ENCODE measurements around the gene PTPN20.
"Not testable (repeated sequence)": the region's sequence is repeated elsewhere in the genome, so short reads cannot be mapped to it uniquely, and the experiment has no call there.

PTPN20 gene, protein sequence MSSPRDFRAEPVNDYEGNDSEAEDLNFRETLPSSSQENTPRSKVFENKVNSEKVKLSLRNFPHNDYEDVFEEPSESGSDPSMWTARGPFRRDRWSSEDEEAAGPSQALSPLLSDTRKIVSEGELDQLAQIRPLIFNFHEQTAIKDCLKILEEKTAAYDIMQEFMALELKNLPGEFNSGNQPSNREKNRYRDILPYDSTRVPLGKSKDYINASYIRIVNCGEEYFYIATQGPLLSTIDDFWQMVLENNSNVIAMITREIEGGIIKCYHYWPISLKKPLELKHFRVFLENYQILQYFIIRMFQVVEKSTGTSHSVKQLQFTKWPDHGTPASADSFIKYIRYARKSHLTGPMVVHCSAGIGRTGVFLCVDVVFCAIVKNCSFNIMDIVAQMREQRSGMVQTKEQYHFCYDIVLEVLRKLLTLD

DNA sequence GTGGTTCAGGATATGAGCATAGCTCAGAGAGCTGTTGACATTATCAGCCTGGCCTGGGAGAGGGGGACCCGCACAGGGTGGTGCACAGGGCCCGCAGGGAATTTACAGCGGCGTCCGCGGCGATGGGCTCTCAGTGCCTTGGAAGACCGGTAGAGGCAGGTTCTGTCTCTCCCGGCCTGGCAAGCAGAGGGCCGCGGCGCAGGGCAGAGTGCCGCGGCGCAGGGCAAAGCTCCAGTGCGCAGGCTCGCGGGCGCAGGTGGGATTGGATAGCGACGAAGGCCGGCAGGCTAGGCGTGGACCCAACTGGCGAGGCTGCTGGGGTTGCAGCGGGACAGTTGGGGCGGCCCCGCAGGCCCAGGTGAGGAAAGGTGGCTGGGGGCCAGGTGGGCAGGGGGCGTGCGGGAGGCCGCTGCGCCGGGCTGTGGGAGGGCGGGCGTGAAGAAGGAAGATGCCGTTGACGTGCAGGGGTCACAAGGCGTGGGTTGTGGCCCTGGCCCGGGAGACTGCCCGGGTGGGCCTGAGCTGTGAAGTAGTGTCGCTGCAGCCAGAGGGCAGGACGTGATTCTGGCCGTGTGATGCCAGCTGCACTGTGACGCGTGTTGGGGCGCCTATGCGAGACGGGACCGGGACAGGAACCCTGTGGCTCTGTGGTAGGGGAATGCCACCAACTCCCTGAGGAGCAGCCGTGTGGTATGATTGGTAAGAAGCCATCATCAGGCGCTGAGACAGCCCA, at the start of gene PTPN20:
Gene PTPN20 (plus strand): TSS at position 285 of the 733 bp plus-strand sequence. CDS start 21,072 bp downstream, outside the sequence.
- in situ Hi-C loops (cut with MboI; ENCODE audit: low sequenced_read_pairs): not testable (repeated sequence)

DNA sequence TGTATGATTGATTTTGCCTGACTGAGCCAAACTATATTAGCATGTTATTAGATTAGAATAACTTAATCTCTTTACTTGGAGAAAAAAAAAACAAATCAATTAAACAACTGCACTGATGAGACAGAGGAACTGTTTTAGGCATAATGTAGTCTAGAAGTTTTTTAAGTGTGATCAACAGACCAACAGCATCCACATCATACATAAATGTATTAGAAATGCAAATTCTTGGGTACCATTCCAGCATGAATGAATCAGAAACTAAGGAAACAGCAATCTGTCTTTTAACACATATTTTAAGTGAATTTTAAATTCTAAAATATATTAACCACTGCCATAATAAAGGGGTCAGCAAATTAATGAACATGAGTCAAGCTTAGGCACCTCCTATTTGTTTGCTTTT, 41.5 kb upstream of the PTPN20 start:
- in situ Hi-C loops (cut with MboI; ENCODE audit: low sequenced_read_pairs): not testable (repeated sequence)

DNA sequence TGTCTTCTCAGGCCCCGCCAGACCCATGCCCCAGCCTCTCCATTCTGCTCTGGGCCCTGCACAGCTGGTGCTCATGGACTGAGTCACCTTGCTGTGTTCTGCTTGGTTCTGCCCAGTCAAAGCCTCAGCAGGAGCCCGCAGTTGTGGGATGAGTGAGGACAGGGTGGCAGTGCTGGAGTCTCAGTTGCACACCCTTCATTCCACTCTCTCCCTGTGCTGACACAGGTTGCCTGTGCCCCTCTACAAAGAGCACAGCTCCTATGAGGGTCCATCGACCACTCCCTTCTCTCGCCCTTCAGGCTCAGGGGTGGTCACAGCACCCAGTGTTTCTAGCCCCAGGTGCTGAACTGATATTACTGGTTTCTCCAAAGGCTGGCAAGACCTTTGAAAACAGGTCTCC, 39.6 kb upstream of the PTPN20 start:
- in situ Hi-C loops (cut with MboI; ENCODE audit: low sequenced_read_pairs): not testable (repeated sequence)

DNA sequence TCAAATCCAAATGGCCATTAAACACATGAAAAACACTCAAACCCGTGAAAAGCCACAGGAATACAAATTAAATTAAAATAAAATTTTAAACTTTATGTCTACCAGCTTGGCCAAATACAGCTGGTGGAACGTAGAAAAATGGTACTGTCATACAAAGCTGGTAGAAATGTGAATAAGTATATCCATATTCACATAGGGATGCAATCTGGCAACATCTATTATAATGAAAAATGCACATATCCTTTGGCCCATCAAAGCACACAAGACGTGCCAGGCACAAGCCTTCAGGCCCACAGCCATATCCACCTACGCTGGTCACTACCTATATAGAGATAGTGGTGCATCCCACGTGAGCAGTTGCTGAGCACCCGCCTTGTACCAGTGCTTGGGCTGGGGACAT, 35.9 kb upstream of the PTPN20 start:
- in situ Hi-C loops (cut with MboI; ENCODE audit: low sequenced_read_pairs): not testable (repeated sequence)

DNA sequence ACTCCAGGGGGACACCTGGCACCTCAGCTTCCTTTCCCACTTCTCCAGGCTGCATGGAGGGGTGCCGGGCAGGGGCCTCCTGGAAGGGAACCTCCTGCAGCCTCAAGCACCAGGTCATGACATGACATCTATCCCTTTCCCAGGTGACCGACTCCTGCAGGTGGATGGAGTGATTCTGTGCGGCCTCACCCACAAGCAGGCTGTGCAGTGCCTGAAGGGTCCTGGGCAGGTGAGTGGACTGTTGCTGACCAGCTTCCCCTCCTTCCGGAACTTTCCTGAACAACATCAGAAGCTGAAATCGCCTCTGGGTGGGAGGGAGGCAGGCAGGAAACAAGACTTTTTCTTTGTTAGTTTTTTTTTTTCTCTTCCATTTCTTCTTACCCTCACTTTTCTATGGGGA, 34.5 kb upstream of the PTPN20 start:
- in situ Hi-C loops (cut with MboI; ENCODE audit: low sequenced_read_pairs): not testable (repeated sequence)

DNA sequence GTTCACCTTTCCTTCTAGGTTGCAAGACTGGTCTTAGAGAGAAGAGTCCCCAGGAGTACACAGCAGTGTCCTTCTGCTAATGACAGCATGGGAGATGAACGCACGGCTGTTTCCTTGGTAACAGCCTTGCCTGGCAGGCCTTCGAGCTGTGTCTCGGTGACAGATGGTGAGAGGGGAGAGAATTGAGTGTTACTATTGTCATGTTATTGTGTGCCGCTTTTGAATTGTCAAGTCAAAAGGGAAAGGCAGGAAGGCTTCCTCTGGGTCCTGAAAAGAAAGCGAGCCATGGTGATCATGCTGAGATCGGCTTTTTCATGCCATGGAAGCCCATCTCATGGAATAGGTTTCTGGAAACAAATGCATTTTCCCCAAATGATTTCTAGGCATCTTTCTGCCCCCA, 32.5 kb upstream of the PTPN20 start:
- in situ Hi-C loops (cut with MboI; ENCODE audit: low sequenced_read_pairs): not testable (repeated sequence)

DNA sequence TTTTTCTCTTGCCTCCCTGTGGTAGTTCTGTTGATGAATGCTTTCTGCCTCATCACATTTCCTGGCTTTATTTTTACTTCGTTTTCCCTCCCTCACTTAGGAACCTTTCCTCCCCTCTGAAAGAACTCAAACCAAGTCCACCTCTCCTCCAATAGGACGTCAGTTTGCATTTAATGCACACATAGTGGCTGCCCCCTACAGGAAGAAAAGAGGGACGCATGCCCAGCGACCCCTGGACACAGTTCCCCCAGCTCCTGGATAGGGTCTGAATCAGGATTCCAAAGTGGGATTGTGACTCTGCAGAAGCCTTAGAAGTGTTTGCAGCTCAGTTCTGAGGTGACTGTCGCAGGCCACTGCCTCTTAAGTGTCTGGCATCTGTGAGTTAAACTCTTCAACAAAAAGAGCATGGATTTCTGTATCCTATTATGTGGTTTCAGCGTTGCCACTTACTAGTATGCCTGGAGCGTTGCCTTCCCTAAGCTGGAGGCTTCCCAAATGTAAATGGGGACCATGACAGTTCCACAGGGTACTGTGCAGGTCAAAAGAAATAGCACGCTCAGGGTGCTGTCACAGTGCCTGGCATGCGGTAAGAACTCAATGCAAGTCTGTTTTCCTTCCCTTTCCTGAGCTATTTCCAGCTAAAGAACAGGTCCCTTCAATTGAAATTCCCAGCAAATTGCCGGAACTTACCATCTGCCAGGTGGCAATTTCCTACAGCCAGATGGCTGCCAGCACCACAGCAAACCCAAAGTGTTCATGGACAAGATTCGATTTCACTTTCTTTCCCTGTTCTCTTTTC, 20.2 kb upstream of the PTPN20 start:
- in situ Hi-C loops (cut with MboI; ENCODE audit: low sequenced_read_pairs): not testable (repeated sequence)

DNA sequence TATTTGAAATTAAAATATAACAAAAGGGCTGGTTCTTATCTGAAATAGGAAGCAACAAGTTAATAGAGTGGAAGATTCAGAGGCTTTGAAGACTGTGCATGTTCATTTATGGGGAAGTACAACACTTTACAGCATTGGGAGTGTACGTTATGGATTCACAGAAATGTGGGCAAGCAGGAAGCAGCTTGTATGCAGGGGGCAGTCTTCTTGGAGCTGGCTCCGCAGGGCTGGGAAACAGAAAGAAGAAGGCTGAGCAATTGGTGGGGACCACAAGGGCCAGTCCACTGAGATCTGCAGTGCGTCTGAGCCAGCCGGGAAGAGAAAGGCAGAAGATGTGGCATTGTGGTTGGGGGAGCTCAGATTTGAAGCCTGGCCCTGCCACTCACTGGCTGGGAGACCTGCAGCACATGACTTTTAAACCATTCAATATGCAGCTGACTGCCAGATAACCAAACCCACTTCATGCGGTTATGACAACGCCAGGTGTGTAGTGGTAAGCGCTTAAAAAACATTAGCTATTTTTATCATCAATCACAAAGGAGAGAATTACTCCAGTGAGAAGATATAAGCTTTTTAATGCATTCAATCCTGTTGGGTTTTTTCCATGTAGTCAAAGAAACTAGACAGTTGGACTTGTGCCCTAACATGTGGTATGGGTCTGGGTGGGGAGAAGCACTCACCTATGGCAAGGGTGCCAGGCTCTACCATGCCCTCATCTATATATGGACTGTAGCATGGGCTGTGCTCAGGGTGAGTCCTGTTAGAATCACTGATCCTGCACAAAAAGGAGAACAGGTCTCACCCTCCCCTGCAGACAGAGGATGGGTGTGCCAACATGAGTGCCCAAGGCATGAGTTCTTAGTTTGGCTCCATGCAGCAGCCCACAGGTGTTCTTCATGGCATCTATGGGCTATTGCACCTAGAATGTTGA, 14.2 kb upstream of the PTPN20 start:
- in situ Hi-C loops (cut with MboI; ENCODE audit: low sequenced_read_pairs): not testable (repeated sequence)

DNA sequence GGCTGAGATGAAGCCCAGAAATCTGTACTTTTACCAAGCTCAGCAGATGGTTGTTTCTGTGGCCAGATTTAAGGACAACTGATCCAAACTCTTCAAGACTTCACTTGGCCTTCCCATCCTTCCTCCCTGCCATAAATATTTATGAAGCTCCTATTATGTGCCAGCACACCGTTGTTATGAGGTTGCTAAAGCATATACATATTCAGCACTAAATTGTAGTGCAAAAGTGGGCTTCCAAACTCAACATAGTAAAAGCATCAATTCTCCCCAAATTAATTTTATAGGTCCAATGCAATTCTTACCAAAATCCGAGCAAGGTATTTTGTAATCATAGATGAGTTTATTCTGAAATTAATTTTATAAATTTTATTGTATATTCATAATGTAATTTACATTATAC, 10.0 kb upstream of the PTPN20 start:
- in situ Hi-C loops (cut with MboI; ENCODE audit: low sequenced_read_pairs): not testable (repeated sequence)

DNA sequence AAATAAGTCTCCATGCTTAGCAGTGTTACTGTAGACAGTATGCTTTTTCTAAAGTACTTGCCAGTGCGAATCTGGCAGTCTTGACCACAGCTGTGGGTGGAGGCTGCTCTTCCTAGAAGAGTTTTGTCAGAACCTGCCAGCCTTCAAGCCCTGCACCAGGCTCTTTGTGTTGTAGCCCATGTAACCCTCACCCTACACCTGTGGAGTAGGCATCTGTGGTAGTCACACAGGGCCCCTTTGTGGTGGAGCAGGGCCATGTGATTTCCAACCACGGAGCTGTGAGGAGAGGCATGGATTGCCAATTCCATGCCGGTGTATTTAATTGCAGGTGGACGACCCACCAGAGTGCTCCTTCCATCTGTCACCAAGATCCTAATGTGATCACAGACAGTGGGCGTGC, 7.4 kb upstream of the PTPN20 start:
- in situ Hi-C loops (cut with MboI; ENCODE audit: low sequenced_read_pairs): not testable (repeated sequence)

DNA sequence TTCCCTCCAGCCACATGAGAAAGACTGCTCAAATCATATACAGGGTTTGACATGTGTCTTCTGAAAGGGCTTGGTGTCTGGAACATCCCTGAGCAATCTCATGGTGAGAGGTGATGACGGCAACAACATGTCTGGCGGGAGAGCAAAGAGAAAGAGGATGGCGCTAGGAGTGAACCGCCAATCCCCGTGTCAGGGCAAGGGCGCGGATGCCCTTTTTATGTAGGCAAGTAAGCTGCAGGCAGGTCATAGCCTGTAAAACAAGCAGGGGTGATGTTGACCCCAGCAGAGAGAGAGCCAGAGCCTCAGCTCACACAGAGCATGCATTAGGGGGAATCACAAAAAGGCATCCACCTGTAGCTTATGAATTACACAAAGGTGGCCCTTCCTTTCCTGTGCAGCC, 4.9 kb upstream of the PTPN20 start:
- in situ Hi-C loops (cut with MboI; ENCODE audit: low sequenced_read_pairs): not testable (repeated sequence)

DNA sequence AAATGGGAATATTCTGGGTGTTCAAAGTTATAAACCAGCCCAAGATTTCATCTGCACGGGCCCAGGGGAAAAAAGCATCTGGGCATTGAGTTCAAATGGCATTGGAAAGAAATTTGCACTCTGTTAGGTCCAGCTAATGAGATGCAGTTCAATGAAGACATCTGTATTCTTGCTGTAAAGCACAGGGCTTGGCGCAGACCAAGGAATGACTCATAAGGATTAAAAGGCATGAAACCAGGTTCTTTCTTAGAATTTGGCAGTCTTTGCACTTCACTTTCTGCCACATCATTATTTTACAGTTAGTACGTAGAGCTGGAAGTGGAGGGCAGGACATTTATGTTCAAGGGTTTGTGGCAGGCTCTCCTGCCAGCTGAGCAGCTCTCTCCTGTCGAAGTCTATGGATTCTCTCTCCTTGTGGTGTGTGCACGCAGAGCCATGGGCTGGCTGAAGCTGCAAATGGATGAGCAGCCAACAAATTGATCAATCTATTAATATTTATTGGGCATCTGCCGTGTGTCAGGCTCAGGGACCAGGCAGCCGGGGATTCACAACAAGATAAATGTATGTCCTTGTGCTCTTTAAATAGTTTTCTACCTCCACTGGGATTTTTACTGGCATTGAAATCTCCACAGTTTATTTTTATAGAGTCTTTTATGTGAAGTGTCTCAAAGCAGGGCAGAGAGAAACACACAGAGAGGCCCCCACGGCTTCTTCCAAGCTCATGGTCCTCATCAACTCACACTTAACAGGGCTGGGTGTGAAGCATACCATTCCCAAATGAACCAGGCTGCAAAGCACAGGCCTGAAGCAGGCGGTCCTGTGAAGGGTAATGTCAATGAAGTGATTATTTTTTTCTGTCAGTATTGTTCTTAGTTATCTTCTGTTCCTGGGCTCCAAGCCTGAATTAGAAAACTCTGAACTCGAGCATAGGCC, 3.8 kb upstream of the PTPN20 start:
- in situ Hi-C loops (cut with MboI; ENCODE audit: low sequenced_read_pairs): not testable (repeated sequence)

DNA sequence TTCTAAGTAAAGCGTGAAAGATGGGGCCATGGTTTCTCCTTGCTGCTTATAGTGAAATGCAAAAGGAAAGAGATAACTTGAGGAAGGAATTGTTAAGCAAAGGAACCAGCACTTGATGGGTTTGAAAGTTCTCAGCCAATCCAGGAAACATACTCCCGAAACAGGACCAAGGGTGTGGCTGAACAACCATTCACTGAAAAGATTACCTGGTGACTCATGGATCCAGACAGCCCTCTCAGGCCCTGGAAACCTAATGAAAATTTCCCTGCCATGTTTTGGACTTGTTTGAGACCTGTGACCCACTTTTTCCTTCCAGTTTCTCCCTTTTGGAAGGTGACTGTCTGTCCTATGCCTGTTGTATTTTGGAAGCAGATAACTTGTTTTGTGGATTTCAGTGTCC, 11.3 kb downstream of the PTPN20 start:
- in situ Hi-C loops (cut with MboI; ENCODE audit: low sequenced_read_pairs): not testable (repeated sequence)

DNA sequence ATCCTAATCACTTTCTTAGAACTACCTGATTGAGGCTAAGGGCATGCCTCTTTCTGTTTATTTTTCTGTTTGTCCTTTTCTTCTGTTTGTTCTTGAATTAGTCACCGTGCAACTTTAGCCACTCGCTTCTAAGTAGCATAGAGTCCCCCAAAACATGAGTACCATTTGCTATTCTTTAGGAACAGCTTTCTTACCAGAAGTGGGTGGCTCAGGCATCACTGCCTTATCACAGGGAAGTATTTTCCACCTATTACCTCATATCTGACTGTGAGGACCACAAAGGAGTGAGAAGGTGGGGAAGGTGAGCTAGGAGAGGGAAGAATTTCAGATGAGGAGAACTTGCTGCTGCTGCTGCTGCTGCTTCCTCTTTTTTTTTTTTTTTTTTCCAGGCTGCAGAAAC, 13.9 kb downstream of the PTPN20 start:
- in situ Hi-C loops (cut with MboI; ENCODE audit: low sequenced_read_pairs): not testable (repeated sequence)

DNA sequence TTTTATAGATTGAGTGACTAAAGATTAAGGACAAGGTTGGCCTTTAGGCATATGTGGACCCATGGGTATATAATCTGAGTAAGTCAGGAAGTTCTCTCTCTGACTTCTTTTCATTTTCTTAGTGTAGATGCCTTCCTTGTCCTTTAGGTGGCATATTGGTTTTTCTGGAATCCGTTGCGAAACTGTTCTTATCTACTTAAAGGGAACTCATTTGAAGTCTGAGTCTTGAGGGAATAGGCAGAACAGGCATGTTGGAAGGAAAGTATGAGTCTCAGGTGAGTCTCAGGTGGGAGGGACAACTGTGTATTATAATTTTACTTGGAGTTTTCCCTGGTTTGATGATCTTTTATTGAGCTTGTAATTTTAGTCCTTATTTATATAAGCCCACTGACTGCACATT, 14.6 kb downstream of the PTPN20 start:
- in situ Hi-C loops (cut with MboI; ENCODE audit: low sequenced_read_pairs): not testable (repeated sequence)

DNA sequence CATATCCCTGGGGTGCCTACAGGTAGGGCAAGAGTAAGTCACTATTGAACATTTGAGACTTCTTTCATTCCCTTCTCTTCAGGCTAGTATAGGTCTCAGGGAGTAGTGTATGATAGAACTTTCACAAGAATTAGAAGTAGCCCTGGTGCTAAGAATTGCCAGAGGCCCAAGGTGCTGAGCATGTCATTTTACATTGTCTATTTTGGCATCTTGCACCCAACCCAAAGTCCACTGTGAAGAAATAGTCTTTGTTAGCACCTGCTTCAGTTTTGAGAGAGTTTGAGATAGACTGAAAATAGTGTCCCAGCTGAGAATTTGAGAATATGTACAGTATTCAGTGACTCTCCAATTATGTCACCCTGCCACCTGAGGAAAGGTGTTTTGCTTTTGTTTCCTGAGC, 17.6 kb downstream of the PTPN20 start:
- in situ Hi-C loops (cut with MboI; ENCODE audit: low sequenced_read_pairs): not testable (repeated sequence)

DNA sequence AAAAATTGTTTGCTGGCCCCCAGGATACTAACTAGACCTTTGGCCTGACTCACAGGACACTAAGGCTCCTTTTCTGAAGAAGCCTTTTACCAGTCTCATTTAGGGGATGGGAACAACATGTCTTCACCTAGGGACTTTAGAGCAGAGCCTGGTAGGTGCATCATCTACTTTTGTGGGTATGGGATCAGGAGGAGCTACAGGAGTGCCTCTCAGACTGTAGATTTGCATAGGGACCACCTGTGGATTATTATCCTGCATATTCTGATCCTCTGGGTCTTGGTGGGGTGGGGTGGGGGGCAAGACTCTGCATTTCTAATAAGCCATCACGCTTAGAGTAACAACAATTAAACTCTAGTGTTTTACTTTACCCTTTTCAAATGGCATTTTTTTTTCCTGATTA, 21.2 kb downstream of the PTPN20 start:
- in situ Hi-C loops (cut with MboI; ENCODE audit: low sequenced_read_pairs): not testable (repeated sequence)

DNA sequence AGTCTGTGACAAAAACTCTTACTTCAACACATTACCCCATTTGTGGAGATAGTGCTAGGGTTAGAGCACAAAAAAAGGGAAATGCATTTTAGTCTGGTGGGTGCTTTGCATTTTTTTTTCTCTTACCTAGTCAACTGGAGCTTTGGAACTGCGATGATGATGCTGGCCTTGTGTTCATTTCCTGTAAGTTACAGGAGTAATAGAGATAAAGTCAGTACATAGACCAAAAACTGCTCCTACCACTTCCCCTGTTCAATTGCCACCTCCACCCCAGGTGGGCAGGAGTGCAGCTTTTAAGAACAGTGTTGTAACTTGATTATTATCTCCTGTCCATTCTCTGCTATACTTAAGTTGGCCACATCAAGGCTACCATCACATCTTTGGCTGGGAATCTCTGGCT, 29.9 kb downstream of the PTPN20 start:
- in situ Hi-C loops (cut with MboI; ENCODE audit: low sequenced_read_pairs): not testable (repeated sequence)

Measured in HL-60/S4 treated with retinoic acid at 250 ng/mL for 4 days and 3 days (cell line).